GM12891 (cell line): Measurements from ENCODE around the gene KRTAP12-1.

Source experiments
- POLR2A ChIP-seq: IDR thresholded peaks from 2 replicates; pipeline ENCODE4 v1.6.1; 2011; ENCODE audit warnings: low read depth, low read length, control low read depth
- POLR2AphosphoS5 ChIP-seq: IDR thresholded peaks from 2 replicates; pipeline ENCODE4 v1.6.1; 2011; ENCODE audit warnings: low read depth, low read length, control low read depth
- TAF1 ChIP-seq: IDR thresholded peaks from 2 replicates; pipeline ENCODE4 v1.6.1; 2011; ENCODE audit warnings: low read depth, low read length, control low read depth

DNA sequence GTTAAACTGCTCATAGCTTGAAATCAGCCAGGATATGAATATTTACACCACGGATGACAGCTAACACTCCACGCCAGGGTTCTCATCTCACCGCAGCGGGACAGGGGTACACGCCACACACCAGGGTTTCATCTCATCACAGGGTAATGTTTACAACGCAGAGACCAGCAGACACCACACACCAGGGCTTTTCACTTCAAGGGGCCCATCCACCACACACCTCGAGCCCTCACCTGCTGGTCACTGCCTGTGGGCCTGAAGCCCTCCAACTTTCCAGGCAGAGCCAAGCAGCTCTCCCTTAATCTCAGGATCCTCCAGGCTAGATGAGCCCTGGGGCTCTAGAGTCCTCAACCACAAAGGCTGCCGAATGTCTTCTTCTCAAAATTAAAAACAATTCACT lies 13.7 kb upstream of the KRTAP12-1 start:
- TF ChIP-seq TAF1 (no peak), POLR2AphosphoS5 (no peak), POLR2A (no peak)
